HG03025 (cell line): ENCODE measurements around the gene MT1F.
"Not testable (repeated sequence)": the region's sequence is repeated elsewhere in the genome, so short reads cannot be mapped to it uniquely, and the experiment has no call there.

ENCODE experiments used
- ATAC-seq: cut with Tn5 transposase; IDR thresholded peaks from one replicate; pipeline ENCODE4 v1.9.1; 2021; ENCODE audit warnings: mild to moderate bottlenecking, moderate library complexity; ENCODE audit not compliant: unreplicated experiment, low FRiP score

The MT1F gene

GRCh38 chr16:56641166-56641565 is 16.6 kb upstream of the MT1F start:
- no peak for ATAC-seq

- ATAC-seq = no peak
These were observed 14.5 kb upstream of the MT1F start for GRCh38 chr16:56643080-56643778.

GRCh38 chr16:56643833-56644232 is 13.9 kb upstream of the MT1F start:
- ATAC-seq = no peak

- ATAC-seq = no peak
These were observed 12.4 kb upstream of the MT1F start for GRCh38 chr16:56645311-56645710.

DNA sequence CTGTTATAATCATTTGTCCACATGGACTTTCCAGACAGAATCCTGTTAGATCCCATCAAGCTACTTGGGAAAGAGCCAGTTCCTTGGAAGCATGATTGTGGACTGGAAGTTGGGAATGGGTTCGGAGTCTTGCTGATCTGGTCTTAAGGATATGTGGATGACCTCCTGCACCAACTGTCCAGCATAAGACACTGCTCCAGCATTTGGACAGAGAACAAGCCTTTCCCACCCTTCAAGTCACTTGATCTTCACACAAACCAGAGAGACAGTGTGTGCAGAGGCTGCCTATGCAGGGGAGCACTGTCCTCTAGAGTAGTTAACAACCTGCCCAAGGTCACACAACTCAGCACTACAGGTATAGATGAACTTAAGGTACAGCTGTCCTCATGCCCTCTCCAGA is 11.9 kb upstream of the MT1F start:
- no peak for ATAC-seq

DNA sequence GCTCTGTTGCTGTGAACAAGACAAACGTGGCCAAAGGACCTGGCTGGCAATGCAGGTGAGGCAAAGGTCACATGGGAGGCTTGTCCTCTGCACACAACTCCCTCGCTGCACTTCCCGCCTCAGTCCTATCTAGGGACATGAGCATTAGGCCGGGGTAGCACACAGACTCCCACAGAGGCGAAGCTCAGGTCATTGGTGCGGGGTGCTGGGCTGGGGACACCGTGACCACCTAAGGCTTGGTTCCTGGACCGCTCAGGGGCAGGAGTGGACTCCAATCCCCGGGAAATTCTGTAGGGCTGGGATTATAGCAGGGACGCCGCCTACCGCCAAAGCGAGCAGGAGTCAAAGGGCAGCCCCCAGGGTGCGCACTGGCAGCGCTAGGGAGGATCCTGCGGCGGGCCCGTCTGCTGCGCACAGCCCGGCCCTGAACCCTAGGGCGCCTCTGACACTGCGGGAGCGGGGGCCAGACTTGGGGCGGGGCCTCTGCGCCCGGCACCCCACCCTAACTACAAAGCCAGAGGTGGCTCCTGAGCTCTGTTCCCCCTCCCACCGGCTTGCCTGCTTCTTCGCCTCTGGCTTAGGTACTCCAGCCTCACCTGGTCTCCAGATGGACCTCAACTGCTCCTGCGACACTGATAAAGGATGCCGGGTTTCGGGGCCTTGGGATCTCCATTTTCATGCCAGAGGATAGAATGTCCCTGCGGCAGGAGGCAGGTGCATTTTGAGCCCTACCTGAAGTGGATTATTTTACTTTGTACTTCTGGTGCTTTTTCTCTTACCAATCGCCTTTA is 9.9 kb upstream of the MT1F start:
- no peak for ATAC-seq

- ATAC-seq = no peak
These were observed 8.5 kb upstream of the MT1F start for GRCh38 chr16:56649271-56649670.

DNA sequence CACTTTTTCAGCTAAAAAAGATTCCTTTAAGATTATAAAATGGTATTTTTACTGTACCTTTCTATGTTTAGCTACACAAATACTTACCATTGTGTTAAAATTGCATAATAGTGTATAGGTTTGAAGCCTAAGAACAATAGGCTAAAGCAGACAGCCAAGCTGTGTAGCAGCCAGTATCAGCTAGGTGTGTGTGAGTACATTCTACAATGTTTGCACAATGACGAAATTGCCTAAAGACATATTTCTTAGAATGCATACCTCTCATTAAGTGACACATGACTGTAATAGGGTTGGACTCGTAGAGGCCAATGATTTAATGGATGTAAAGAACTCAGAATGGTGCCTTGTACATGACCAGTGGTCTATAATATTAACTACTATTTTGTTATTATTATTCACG is 7.9 kb upstream of the MT1F start:
- ATAC-seq = no peak

GRCh38 chr16:56651586-56651985 is 6.2 kb upstream of the MT1F start, which contains the start of gene MT1B:
Gene MT1B, plus strand, starts transcription at chr16:56651886. Its CDS starts 68 bp downstream, at chr16:56651954.
- no peak for ATAC-seq

GRCh38 chr16:56652600-56652999 is 5.2 kb upstream of the MT1F start:
- ATAC-seq = no peak

- ATAC-seq = no peak
These were observed 4.5 kb upstream of the MT1F start for GRCh38 chr16:56653218-56653617.

- no peak for ATAC-seq
These were observed 642 bp downstream of the MT1F start for GRCh38 chr16:56658327-56658875.

DNA sequence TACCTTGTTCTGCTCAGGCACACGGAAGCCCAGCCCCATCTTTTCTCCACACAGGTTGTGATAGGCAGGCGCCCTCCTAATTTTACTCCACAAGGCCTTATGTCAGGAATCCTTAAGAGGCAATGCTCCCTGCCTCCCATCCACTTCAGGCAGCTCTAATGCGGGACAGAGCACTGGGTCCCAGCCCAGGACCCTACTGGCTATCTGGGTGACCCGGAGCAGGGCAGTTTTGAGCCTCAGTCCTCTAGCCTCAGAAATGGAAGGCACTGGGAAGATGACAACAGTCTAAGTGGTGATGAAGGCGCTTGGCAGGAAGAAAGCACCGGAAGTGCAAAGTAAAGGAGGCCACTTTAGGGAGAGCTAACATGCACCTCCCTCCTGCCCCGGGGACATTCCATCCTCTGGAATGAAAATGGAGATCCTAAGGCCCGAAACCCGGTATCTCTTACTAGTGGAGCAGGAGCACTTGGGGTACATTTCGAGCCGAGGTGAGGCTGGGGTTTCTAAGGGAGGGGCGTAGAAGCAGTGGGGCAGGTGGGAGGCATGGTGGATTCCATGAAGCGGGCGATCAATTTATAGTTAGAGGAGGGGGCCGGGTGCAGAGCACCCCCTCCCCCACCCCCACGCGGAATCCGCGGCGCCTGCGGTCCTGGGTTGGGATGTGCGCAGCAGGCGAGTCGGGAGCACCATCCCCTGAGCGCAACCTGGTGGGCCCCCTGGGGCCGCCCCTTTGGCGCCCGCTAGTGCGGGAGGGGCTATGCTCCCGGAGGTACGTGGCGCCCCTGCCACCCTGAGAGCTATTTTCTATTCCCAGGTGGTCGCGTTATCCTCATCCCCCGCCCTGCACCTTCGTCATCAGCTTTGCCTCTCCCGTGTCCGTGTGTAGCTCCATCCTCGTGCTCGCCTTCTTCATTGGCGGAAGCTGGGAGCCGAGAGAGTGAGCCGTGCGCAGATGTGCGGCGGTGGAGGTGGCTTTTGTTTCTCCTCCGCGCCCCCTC is 4.9 kb downstream of the MT1F start:
- ATAC-seq = no peak

DNA sequence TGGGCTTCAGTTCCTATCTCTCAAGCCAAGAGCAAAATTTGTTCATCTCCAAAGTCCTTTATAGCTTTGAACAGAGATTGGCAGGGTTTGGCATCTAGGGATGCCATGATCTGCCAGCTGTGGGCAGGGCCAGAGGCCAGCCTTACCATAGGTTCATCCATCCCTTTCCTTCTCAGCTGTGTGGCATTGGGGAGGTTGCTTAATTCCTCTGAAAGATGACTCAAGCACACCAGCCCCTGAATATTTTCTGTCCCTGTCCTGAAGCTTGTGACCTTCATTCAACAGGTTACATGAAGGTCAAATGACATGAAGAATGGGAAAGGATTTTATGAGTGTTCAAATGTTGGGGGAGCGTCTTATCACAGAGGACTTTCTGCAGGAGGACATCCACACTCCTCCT is 6.7 kb downstream of the MT1F start:
- no peak for ATAC-seq

DNA sequence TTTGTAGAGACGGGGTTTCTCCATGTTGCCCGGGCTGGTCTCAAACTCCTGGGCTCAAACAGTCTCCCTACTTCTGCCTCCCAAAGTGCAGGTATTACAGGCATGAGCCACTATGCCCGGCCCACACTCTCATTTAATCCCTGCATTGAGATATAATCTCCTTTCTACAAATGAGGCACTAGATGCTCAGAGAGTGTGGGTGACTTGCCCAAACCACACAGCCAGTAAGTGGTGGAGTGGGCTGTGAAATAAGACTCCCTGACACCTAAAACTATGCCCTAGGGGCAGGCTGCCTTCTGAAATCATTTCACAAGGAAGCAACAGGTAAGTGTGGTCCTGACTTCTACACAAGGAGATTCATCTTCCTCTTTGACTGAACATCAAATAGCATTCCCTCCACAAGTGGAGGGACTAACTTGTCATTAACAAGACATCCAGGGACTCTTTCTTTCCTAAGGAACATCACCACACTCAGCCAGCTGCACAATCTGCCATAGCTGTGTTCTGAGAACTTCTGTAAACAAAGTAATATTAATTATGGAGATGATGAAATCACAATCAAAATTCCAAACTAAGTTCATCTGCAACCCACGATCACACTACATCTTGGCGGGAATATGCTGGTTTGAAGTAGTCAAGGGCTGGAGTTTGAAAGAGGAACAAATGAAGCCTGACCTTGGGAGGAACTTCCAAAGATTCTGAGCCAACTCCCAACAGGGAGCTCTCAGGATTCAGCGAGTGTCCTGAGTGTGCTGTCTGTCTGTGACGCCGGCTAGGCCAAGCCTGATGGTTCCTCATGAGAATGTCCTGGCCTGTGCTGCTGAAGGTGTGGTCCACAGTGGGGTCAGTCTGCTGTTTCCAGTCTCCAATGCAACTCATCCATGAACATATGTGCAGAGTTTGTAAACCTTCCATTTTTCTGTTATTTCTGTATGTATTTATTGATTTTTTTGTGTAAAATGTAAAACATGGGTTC is 7.8 kb downstream of the MT1F start:
- not testable (repeated sequence) for ATAC-seq

GRCh38 chr16:56667581-56668571 is 10.1 kb downstream of the MT1F start, which contains the start of gene MT1G:
Gene MT1G, minus strand, starts transcription at chr16:56668065. Its CDS starts 72 bp downstream, at chr16:56667993.
- no peak for ATAC-seq

DNA sequence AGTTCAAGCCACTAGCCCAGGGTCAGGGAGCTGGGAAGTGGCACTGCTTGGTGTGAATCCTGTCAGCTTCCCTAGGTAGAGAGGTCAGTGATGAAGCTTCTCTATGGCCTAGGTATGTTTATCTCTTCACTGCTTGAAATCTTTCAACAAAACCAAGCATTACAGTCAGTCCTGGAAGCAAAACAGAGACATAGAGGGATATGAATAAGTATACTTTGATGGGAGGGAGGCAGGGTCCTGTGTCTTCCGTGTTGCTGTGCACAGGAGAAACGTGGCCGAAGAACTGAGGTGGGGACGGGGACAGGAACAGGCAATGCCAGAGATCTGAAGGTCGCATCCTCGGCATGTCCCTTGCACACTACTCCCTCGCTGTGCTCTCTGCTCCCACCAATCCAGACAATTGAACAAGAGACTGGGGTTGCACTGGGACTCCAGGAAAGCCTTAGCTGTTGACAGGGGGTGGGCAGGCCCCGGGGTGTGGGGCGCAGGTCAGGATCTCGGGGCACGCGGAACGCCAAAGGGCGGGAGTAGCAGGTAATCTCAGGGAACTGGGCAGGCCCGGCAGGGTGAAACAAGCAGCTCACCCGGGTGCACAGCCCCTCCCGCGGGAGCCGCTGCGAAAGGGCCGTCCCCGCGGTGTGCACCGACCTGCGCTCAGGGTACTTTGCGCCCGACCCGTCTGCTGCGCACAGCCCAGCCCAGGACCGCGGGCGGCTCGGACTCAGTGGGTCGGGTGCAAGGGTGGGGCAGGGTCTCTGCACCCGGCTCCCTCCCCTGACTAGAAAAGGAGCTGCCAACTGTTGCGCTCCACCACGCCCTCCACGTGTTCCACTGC is 11.5 kb downstream of the MT1F start, which contains the start of gene MT1H:
MT1H (plus strand) TSS at position 810 of the 835 bp plus-strand sequence. CDS start 71 bp downstream, outside the sequence.
- ATAC-seq = no peak
